Body of pancreas (tissue), 4 donors: ENCODE data around the gene CHST10. TPM values are rescaled to one million over a fixed set of nuclear protein-coding genes. Genes with fewer than 3 reads are reported as not detected.

ENCODE experiments used
- ATAC-seq: fragments of 150-250 bp; one replicate; pipeline ENCODE4 v1.9.1; 2016
- DNase-seq, 4 donors: peaks; one replicate each; pipeline ENCODE4 v3.0.0-alpha.2; 2019
- H3K27ac ChIP-seq, 4 donors: fragments of 200-600 bp; sonication (generic); 1 replicate in 3 of 4; 2 replicates in 1 of 4; pipeline versions ENCODE4 v1.5.1 to v1.6.1; 2016 to 2019; ENCODE audit warnings: mild to moderate bottlenecking in 1 of 4, mixed read lengths in 1 of 4, moderate library complexity in 1 of 4
- H3K27me3 ChIP-seq, 2 donors: fragments of 200-600 bp; sonication (generic); one replicate each; pipeline ENCODE4 v1.6.0; 2016; ENCODE audit warnings: mild to moderate bottlenecking in 1 of 2
- H3K36me3 ChIP-seq, 2 donors: fragments of 200-600 bp; sonication (generic); replicated peaks in 1 of 2; 2 replicates each; pipeline ENCODE4 v1.5.1; 2016; ENCODE audit warnings: low read depth in 2 of 2; ENCODE audit not compliant: insufficient read depth in 1 of 2
- H3K4me1 ChIP-seq: fragments of 200-600 bp; sonication (generic); one replicate; pipeline ENCODE4 v1.6.0; 2016
- H3K4me3 ChIP-seq, 2 donors: fragments of 200-600 bp; sonication (generic); 1 replicate in 1 of 2; 2 replicates in 1 of 2; pipeline ENCODE4 v1.5.1; 2016 to 2019
- H3K9me3 ChIP-seq, 3 donors: fragments of 200-600 bp; sonication (generic); 1 replicate in 2 of 3; 2 replicates in 1 of 3; pipeline ENCODE4 v1.5.1; 2016
- CTCF ChIP-seq, 7 experiments: fragments of 450-650 bp in 4 of 7; fragments of 200-600 bp in 3 of 7; sonication (generic) in 3 of 7; IDR thresholded peaks; one replicate each; pipeline ENCODE4 v1.5.1; 2016 to 2019; ENCODE audit warnings: antibody characterized with exemption in 7 of 7
- POLR2A ChIP-seq, 3 donors: fragments of 450-650 bp; IDR thresholded peaks; one replicate each; pipeline ENCODE4 v1.6.1; 2016; ENCODE audit warnings: antibody characterized with exemption in 3 of 3, mild to moderate bottlenecking in 2 of 3
- WGBS, 2 donors: methylation state at CpG; one replicate each; pipeline ENCODE4 v1.1.5; 2017; 5-methylcytosine and 5-hydroxymethylcytosine counted together
- intact Hi-C: fragments of 100-400 bp; cut with DNase I; formaldehyde crosslinking; loops from one replicate; pipeline ENCODE4 v1.15.1; 2023
- total RNA-seq, 2 donors: library from RNA; depleted of rRNA; stranded (reverse); fragments of >200 nt; gene quantifications; one replicate each; pipeline ENCODE4 v1.1.0, GENCODE V29; 2016

CHST10 gene
- total RNA-seq, 2 donors from 2014 or later, result 2.3 to 13.0 TPM

- no peak for DNase-seq
- TF ChIP-seq CTCF (IDR thresholded peaks at IDR 0.05) (no peak), POLR2A (IDR thresholded peaks at IDR 0.05) (no peak)
Observed at GRCh38 chr2:100411841-100412292, 5.6 kb downstream of the CHST10 start.

GRCh38 chr2:100409975-100410647 is 7.4 kb downstream of the CHST10 start:
- no peak for DNase-seq
- Histone ChIP-seq H3K4me1 (no peaks in the 10 kb centered on the region), H3K27me3 (no peaks in the 10 kb centered on the region), H3K27ac (no peak overlapping the region), H3K9me3 (no peaks in the 10 kb centered on the region), H3K36me3 (peaks cover 0 to 2% of the 10 kb centered on the region in 2 donors), H3K4me3 (no peak overlapping the region)
- no peak for TF ChIP-seq POLR2A (IDR thresholded peaks at IDR 0.05)
- TF ChIP-seq CTCF (IDR thresholded peaks at IDR 0.05), result no peak
- intact Hi-C loops, result no loop called here
- WGBS, 2 donors, result 94 to 95% methylated on average over 5 to 8 of the region's 8 CpGs
- no peak for ATAC-seq

More at GRCh38 chr2:100411841-100412292, 5.6 kb downstream of the CHST10 start:
- Histone ChIP-seq H3K27ac (no peak overlapping the region), H3K9me3 (no peaks in the 10 kb centered on the region), H3K27me3 (no peaks in the 10 kb centered on the region), H3K36me3 (no peaks in the 10 kb centered on the region), H3K4me1 (peaks cover 12% of the 10 kb centered on the region), H3K4me3 (no peak overlapping the region)
- WGBS, 2 donors, result 96 to 97% methylated on average over 5 of the region's 5 CpGs
- intact Hi-C loops, result no loop called here
- ATAC-seq, result no peak

- no peak for ATAC-seq
- H3K4me1 ChIP-seq, result no peaks in the 10 kb centered on the region
- H3K4me3 ChIP-seq, result no peak overlapping the region
- H3K27me3 ChIP-seq, result no peaks in the 10 kb centered on the region
- H3K27ac ChIP-seq, result no peak overlapping the region
- H3K36me3 ChIP-seq, result peaks cover 0 to 2% of the 10 kb centered on the region in 2 donors
- intact Hi-C loops, result no loop called here
- TF ChIP-seq CTCF (IDR thresholded peaks at IDR 0.05) (no peak), POLR2A (IDR thresholded peaks at IDR 0.05) (no peak)
- no peak for DNase-seq
- no peaks in the 10 kb centered on the region for H3K9me3 ChIP-seq
- 80 to 81% methylated on average over 4 to 5 of the region's 5 CpGs for WGBS, 2 donors
Observed at GRCh38 chr2:100409461-100409860, 8.0 kb downstream of the CHST10 start.

GRCh38 chr2:100408941-100409340 is 8.5 kb downstream of the CHST10 start:
- H3K36me3 ChIP-seq, result peaks cover 0 to 2% of the 10 kb centered on the region in 2 donors
- no peaks in the 10 kb centered on the region for H3K27me3 ChIP-seq
- no peak overlapping the region for H3K4me3 ChIP-seq
- TF ChIP-seq CTCF (IDR thresholded peaks at IDR 0.05) (no peak), POLR2A (IDR thresholded peaks at IDR 0.05) (no peak)
- DNase-seq (no peak), ATAC-seq (no peak)
- WGBS, 2 donors, result 81 to 98% methylated on average over 8 of the region's 8 CpGs
- H3K4me1 ChIP-seq, result no peaks in the 10 kb centered on the region
- H3K9me3 ChIP-seq, result no peaks in the 10 kb centered on the region
- intact Hi-C loops, result no loop called here
- H3K27ac ChIP-seq, result no peak overlapping the region

GRCh38 chr2:100408104-100408503 is 9.4 kb downstream of the CHST10 start:
- TF ChIP-seq CTCF (IDR thresholded peaks at IDR 0.05) (no peak), POLR2A (IDR thresholded peaks at IDR 0.05) (no peak)
- no peak for ATAC-seq
- WGBS, 2 donors, result 82 to 89% methylated on average over 2 of the region's 2 CpGs

More at GRCh38 chr2:100408104-100408503, 9.4 kb downstream of the CHST10 start:
- Histone ChIP-seq H3K27me3 (no peaks in the 10 kb centered on the region), H3K27ac (no peak overlapping the region), H3K36me3 (peaks cover 0 to 2% of the 10 kb centered on the region in 2 donors), H3K9me3 (no peaks in the 10 kb centered on the region), H3K4me3 (no peak overlapping the region), H3K4me1 (no peaks in the 10 kb centered on the region)
- intact Hi-C loops, result no loop called here
- no peak for DNase-seq
